Measurements from ENCODE around the gene NCR3LG1.

The NCR3LG1 gene, protein sequence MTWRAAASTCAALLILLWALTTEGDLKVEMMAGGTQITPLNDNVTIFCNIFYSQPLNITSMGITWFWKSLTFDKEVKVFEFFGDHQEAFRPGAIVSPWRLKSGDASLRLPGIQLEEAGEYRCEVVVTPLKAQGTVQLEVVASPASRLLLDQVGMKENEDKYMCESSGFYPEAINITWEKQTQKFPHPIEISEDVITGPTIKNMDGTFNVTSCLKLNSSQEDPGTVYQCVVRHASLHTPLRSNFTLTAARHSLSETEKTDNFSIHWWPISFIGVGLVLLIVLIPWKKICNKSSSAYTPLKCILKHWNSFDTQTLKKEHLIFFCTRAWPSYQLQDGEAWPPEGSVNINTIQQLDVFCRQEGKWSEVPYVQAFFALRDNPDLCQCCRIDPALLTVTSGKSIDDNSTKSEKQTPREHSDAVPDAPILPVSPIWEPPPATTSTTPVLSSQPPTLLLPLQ

DNA sequence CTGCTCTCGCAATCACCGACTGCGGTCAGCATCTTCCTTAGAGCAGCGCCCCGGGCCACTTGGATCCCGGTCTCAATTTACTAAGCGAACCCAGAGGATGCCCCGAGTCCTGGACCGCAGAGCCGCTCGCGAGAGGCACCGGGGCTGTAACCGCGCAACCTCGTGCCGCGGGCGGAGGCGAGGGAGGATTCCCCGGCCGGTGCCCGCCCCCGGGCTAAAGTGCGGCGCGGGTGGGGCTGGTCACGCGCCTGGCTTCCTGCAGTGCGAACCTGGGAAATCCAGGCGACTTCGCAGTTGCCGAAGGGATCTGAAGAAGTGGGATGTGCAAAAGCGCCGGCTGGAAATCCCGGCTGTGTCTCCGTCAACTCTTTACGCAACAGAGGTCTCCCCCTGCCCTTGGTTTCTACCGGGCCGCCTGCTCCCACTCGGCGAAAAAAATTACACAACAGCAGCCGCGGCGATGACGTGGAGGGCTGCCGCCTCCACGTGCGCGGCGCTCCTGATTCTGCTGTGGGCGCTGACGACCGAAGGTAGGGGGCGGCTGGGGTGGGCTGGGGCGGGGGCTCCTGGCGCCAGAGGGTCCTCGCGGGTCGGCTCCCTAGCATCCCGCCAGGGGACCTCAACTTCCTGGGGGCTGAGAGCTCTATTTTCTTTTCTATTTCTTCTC is at the start of gene NCR3LG1:
NCR3LG1 (plus strand) TSS at position 291 of the 667 bp plus-strand sequence; CDS start at position 461, 170 bp downstream.
- in situ Hi-C loops (cut with MboI; ENCODE audit: low pct_unique_long_range_greater_than_20kb, low sequenced_read_pairs), result no loop called here
- peak; percentile 66 for DNase-seq

DNA sequence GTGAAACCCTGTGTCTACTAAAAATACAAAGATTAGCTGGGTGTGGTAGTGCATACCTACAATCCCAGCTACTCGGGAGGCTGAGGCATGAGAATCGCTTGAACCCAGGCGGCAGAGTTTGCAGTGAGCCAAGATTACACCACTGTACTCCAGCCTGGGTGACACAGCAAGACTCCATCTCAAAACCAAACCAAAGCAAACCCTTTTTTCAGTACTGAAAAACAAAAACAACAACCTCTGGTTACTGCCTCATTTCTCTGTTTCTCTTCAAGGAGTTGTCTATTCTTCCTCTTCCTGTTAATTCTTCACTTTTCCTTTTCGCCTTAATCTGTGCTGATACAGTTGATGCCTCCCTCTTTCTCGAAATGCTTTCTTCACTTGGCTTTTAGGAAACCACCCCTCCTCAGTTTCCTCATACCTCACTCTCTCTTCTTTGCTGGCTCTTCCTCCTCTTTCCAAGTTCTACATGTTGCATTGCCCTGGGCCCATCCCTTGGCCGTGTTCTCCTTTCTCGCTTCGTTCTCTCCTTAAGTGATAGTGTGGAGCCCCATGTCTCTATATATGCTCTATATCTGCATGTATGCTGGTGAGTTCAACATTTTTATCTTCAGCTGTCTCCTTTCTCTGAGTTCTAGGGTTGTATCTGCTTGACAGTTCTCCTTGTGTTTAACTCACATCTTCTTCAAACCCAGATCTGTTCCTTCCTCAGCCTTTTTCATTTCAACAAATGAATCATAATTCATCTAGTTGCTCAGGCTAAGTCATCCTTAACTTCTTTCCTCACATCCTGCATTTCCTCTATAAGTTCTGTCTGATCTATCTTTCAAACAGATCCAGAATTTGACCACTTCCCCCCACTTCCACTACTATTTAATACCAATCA is 38.0 kb upstream of the NCR3LG1 start:
- in situ Hi-C loops (cut with MboI; ENCODE audit: low pct_unique_long_range_greater_than_20kb, low sequenced_read_pairs), result no loop called here
- no peak for DNase-seq

DNA sequence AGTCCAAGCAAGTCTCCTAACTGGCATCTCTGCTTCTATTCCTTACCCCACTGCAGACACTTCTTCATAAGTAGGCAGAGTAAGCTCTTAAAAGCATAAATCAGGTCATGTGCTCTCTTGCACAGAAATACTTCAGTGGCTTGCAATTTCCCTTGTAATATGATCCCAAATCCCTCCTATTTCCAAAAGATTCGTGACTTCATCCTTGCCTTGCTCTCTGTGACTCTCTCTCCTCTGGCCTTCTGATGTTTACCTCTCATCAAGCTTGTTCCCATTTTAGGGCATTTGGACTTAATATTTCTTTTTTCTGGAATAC is 37.4 kb upstream of the NCR3LG1 start:
- in situ Hi-C loops (cut with MboI; ENCODE audit: low pct_unique_long_range_greater_than_20kb, low sequenced_read_pairs), result no loop called here
- no peak for DNase-seq

DNA sequence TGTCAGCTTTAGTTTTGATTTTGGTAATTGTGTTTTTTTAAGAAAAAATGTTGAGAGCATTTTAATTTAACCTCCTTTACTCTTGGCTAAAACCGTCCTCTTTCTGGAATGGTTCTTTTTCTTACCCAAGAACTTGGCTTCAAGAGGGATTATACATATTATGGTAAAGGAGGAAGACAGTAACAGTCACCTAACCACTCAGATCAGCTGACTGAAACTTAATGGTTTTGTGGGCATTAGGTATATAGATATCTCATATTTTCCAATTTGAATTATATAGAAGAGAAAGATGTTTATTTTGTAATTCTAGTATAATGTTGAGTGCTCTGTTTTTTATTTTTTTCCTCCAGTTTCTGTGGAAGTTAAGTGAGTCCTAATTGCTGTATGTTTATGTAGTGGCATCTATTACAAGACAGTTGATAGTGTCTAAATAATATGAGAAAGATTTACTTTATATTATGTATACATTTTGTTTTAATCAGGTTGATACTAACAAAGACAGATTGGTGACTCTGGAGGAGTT is 36.6 kb upstream of the NCR3LG1 start:
- in situ Hi-C loops (cut with MboI; ENCODE audit: low pct_unique_long_range_greater_than_20kb, low sequenced_read_pairs), result no loop called here
- no peak for DNase-seq

DNA sequence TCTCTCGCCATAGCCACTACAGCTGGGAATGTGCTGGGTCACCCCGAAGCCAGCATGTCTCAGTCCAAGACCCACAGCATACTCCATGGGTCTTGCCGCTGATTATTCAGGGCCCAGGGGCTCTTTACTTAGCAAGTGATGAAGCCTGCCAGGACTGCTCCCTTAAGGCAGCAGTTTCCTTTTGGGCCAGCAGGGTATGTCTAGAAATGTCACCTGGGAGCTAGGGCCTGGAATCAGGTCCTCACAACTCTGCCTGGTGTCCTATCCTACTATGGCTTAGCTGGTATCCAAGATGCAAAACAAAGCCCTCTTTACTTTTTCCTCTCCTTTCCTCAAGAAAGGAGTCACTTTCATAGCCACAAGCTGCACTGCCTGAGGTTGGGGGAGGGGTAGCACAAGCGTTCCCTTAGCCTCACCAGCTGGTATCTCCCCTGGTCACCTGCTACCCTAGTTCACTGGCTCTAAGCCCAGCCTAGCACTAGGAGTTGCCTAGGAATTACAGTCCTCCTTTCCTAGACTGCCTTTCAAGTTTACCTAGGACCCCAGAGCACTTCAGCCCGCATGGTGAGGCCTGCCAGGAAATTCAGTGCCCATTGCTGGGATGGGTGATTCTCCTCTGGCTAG is 22.6 kb upstream of the NCR3LG1 start:
- in situ Hi-C loops (cut with MboI; ENCODE audit: low pct_unique_long_range_greater_than_20kb, low sequenced_read_pairs), result no loop called here
- no peak for DNase-seq

DNA sequence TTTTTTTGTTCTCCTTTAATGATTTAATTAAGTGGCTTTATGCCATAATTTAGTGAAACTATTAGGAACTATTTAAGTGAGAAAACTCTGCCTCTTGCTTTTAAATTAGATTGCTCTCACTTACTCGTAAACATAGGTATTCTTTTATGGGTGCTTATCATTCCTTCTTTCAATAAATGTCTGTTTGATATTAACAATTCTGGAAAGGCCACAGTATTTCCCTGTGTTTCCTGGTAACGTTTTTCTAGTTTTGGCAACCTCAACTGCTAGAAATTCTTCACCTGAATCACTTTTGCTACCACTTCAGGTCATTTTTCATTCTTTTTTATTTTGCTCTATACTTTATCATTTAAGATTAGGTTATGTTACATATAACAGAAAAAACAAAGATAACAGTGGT is 19.9 kb upstream of the NCR3LG1 start:
- DNase-seq, result no peak
- in situ Hi-C loops (cut with MboI; ENCODE audit: low pct_unique_long_range_greater_than_20kb, low sequenced_read_pairs), result no loop called here

DNA sequence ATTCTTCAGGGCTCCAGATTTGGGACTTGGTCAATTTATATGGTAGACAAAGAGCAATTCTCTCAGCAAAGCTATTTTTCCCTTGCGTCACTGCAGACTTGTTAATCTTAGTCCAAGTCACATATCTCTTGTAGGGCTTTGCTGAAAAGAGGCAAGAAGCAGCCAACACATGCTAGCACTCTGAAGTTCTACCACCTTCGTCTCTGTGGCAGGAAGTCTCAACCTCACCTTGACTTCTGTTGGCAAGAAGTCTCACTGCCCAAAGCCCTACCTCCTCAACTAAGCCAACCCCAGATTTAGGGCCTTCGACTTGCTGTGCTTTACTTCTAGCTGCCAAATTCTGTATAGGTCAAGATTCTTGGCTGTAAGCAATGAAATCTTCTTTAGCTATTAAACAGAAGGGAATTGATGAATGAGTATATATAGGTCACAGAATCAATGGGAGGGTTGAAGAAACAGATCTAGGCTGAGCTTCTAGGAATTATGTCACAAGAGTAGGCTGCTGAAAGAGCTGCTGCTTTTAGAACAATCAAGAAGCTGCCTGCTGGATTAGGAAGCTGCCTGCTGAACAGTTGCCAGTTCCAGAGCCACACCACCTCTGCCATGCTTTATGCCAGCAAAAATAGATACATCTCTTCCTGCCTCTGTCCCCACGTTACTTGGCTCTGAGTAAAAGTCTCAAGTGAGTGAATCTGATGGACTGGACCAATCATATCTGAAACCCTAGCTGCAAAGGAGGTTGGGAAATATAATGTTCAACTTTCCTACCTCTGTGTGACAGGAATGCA is 17.6 kb upstream of the NCR3LG1 start:
- in situ Hi-C loops (cut with MboI; ENCODE audit: low pct_unique_long_range_greater_than_20kb, low sequenced_read_pairs), result no loop called here
- DNase-seq, result no peak

DNA sequence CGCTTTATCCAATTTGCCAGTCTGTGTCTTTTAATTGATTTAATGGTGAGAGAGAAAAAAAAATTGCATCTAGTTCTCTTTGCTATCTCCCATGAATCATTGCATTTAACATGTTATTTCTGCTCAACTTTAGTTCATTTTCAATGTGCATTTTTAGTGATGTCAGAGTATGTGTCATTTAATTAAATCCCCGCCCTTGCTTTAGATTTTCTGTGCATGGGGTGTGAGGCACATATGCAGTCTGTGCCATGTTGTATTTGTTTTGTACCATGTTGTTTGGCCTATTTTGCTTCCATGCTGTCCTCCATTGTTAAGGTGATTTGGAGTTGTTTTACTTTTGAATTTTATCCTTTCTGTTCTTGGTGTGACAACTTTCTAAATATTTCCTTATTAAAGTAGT is 8.3 kb upstream of the NCR3LG1 start:
- DNase-seq, result no peak
- in situ Hi-C loops (cut with MboI; ENCODE audit: low pct_unique_long_range_greater_than_20kb, low sequenced_read_pairs), result no loop called here

DNA sequence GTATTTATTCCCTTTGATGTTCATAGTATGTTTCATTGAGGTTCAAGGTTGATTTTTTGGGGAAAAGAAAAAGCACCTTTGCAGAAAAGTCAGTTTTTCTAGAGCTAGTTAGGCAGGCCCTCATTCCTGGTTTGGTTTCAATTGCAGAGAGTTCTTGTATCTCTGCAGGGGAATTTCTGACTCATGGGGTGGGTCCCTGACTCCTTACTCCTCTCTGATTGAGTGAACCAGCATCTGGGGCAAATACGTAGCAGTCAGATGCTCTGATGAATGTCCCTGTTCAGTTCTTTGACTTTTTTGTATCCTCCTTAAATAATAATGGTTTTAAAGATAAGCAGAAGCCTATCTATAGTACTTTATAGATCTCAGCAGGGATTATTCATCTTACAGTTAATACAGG is 7.7 kb upstream of the NCR3LG1 start:
- in situ Hi-C loops (cut with MboI; ENCODE audit: low pct_unique_long_range_greater_than_20kb, low sequenced_read_pairs), result no loop called here
- no peak for DNase-seq

DNA sequence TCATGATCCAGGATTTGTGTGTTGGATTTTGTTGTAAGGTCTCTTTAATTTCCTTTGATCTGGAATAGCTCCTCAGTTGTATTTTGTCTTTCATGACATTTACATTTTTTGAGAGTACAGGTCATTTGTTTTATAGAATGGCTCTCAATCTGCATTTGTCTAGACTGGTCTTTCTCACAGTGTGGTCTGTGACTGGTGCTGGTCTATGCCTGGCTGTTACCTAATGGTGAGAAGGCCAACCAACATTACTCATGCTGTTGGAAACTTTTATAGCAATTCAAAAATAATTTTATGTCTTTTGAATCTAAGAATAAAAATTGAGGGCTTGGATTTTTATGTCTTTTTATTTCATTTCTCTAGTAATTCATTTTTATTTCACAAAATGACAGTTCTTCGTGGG is 3.9 kb upstream of the NCR3LG1 start:
- in situ Hi-C loops (cut with MboI; ENCODE audit: low pct_unique_long_range_greater_than_20kb, low sequenced_read_pairs), result no loop called here
- no peak for DNase-seq

DNA sequence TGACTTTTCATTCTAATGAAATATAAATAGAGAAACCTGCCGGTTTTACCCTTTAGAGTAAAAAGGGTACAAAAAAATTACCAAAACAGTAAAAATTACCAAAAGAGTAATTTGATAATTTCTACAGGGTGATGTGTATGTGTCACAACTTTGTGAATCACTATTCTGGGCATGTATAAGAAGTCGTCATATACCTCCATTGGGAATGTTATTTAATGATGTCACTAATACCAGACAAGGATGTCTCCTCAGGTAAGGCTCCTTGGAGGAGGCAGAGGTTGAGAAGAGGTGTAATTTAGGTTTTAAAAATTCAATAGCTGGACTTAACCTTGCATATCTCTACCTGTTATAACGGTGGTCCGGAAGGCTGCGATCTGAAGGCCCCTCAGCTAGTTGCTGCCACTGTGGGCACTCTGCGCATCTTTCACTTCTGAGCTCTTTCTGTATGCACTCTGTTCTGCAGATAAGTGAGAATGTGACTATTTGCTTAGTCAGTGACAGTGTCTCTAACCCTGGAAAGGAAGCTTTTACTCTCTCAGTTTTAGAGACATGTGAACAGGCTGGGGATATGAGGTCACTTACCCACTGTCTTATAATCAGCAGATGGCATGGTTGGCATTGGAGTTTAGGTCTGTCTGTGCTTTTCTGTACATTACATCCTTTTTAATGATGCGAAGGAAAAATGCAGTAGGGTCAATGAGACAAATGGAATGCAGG is 987 bp upstream of the NCR3LG1 start:
- in situ Hi-C loops (cut with MboI; ENCODE audit: low pct_unique_long_range_greater_than_20kb, low sequenced_read_pairs), result no loop called here

DNA sequence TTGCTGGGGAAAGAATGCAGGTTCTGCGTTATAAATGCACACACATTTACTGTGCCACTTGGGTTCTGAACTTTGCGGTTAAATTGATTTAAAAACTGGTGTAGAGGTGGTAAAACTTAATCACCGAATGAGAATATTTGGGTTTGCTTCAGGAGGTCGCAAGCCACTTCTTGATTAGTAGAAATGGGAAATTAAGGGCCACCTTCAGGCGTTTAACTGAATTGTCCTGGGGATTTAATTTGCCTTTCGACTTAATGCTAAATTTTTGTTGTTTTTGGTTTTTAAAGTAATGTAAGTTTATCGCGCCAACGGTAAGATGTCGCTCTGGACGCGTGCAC is 459 bp upstream of the NCR3LG1 start:
- no peak for DNase-seq
- in situ Hi-C loops (cut with MboI; ENCODE audit: low pct_unique_long_range_greater_than_20kb, low sequenced_read_pairs), result no loop called here

More for the DNA sequence above, 987 bp upstream of the NCR3LG1 start:
- DNase-seq, result no peak

DNA sequence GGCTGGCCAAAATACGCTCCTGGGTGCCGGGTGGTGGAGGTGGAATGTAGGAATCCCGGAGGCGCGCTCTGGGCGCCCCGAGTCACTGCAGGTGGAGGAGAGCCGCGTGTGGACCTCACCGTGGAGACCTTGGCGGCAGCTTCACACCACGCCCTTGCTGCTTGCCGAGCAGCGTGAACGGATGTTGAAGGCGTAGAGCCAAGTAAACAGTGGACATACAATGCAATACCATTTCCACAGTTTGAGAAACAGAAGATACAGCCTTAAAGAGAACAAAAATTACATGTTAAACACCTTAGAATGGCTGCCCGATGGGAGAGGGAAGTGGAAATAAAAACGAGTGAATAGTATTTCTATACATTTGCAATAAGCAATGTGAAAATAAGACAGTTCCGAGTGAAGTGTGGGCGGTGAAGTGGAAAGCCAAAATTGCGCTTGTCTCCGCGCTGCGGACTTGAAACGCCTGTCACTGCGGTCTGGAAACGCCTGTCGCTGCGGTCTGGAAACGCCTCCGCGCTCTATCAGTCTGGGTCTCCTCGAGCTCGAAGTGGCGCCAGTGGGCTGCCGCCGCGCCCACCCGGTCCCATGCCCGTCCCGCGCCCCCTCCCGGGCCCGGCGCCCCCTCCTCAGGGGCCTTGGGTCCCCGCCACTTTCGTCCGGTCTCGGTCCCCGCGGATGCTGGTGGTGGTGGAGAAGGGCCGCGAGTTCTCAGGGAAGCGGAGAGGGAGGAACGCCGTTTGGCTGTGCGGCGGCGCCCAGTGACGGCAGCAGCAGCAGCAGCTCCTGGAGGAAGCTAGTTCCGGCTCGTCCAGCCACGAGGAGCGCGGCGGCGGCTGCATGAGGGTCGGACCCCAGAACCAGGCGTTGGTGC is 1.6 kb downstream of the NCR3LG1 start:
- peak; percentile 81 for DNase-seq
- in situ Hi-C loops (cut with MboI; ENCODE audit: low pct_unique_long_range_greater_than_20kb, low sequenced_read_pairs), result no loop called here

DNA sequence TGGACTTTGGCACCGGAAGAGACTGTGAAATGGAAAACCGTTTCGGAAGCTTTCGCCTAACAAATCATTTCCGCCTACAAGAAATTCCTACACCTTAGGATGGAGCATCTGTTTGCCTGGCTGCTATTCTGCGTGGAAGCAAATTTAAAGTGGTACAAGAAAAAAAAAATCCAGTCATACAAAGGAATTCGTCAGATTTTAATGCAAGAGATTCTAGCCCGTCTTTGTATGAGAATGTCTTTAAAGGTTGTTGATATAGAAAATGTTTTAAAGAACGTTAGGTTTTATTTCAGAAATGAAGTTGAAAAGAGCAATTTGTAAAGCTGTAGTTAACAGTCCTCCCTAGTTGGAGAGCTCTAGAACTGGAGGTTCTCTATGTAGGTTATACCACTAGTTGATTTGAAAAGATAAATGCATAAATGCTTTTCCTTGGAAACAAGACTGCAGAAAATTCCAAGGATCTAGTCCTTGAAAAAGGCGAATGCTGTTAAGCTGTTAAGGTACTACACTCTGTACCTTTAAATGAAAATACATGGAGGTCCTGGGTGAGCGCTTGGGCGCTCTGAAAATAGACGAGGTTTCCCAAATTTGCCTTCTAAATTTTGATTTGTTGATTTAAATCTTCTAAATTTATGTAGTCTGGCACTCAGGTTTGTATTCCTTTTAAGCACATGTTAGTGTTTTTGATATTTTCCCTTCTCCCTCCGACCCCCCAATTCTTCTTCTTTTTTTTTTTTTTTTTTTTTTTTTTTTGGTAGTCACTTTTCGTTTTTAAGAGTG is 2.4 kb downstream of the NCR3LG1 start:
- no peak for DNase-seq
- in situ Hi-C loops (cut with MboI; ENCODE audit: low pct_unique_long_range_greater_than_20kb, low sequenced_read_pairs), result no loop called here

DNA sequence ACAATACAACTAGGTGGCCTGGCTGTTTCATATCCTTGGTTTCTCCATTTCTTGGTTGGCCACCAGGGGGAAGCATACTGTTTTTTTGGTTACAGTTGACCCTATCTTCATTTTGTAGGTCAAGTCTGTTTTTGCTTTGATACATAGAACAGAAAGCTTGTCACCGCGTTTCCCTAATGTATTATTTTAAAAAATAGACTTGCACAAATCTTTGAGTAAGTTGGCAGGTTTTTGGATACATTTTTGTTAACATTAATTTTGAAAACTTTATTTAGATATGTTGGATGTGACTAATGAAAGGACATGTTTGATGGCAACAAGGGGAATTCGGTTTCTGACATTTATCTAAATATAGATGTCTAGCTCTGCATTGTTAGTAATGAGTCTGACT is 3.0 kb downstream of the NCR3LG1 start:
- in situ Hi-C loops (cut with MboI; ENCODE audit: low pct_unique_long_range_greater_than_20kb, low sequenced_read_pairs), result no loop called here
- DNase-seq, result peak; percentile 93

DNA sequence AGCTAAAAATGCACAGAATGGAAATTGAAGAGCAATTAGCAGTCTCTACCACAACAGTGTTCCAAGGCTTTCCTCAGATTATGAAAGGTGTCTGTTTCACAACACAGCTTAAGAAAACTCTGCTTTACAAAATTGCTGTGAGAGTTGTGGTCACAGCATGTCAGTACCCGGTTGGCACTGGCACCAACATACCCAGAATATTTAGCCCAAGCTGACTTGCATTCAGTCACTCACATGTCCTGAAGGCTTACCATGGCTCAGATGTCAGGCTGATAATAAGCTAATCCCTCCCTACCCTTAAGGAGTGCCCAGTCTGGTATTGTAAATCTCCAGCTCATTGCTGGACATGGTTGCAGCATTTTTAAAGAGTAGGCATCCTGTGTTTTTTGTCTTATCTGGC is 14.9 kb downstream of the NCR3LG1 start:
- in situ Hi-C loops (cut with MboI; ENCODE audit: low pct_unique_long_range_greater_than_20kb, low sequenced_read_pairs), result no loop called here
- DNase-seq, result no peak

All from KBM-7 (cell line).